ENCODE measurements around the gene LYRM2.

The LYRM2 gene

DNA sequence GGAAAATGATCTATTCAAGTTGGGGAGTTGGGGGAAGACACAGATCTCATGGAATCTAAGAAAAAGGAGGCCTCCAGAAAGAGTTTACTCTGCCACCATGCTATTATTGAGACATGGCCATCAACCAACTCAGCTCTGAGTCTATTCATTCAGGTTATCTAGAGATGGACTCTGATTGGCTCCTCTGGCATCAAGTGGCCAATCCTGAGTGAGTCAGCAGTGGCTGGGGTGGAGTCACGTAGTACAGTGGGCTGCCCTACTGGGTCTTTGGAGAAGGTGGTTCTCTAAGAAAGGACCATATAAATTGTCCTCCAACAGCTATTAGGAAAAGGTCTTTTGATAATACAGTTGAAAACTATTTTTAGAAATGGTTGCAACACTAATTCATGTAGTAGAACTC lies 42.1 kb downstream of the LYRM2 start:
- no peak overlapping the region for H3K4me3 ChIP-seq (ENCODE audit: low read depth, low read length)
- TF ChIP-seq, protein P1, sequence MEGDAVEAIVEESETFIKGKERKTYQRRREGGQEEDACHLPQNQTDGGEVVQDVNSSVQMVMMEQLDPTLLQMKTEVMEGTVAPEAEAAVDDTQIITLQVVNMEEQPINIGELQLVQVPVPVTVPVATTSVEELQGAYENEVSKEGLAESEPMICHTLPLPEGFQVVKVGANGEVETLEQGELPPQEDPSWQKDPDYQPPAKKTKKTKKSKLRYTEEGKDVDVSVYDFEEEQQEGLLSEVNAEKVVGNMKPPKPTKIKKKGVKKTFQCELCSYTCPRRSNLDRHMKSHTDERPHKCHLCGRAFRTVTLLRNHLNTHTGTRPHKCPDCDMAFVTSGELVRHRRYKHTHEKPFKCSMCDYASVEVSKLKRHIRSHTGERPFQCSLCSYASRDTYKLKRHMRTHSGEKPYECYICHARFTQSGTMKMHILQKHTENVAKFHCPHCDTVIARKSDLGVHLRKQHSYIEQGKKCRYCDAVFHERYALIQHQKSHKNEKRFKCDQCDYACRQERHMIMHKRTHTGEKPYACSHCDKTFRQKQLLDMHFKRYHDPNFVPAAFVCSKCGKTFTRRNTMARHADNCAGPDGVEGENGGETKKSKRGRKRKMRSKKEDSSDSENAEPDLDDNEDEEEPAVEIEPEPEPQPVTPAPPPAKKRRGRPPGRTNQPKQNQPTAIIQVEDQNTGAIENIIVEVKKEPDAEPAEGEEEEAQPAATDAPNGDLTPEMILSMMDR (IDR thresholded peaks at IDR 0.05; ENCODE audit: low read depth, low read length) = no peak

DNA sequence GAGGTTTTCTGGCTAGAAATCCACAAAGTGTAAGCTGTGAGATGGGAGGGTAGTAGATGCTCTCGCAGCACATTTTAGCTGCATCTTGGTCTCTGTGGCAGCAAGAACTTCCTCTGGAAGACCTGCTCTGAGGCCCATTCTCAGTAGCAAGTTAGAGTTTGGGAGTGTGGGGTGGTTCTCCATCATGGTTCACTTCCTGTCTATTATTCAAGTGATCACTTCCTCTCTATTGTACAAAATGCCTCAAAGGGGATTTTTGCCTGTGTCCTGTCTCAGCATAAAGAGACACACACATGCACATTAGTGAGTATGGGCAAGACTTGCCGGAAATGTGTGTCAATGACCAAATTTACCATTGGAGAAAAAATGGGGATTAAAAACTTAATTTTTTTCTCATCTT lies 42.5 kb downstream of the LYRM2 start:
- TF ChIP-seq, protein P1 (IDR thresholded peaks at IDR 0.05; ENCODE audit: low read depth, low read length) = no peak
- H3K4me3 ChIP-seq (ENCODE audit: low read depth, low read length) = no peak overlapping the region

DNA sequence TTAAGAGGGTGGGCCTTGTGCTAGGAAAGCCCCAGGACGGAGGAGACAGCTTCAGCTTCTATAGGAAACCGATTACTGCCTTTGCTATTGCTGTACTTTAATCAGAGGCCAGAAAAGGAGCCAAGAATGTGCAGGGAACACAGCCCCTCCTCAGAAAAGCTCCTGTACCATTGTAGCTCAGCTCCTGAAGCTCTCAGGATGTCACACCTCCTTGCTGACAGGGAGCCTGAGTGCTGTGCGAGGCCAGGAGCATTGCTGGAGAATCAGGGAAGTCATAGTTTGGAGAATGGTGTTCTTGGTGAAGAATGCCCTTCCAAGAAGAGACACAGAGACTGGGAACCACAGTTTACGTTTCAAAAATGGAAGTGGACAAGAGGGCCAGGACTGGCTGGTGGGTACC lies 46.8 kb downstream of the LYRM2 start:
- TF ChIP-seq, protein P1 (IDR thresholded peaks at IDR 0.05; ENCODE audit: low read depth, low read length) = no peak

DNA sequence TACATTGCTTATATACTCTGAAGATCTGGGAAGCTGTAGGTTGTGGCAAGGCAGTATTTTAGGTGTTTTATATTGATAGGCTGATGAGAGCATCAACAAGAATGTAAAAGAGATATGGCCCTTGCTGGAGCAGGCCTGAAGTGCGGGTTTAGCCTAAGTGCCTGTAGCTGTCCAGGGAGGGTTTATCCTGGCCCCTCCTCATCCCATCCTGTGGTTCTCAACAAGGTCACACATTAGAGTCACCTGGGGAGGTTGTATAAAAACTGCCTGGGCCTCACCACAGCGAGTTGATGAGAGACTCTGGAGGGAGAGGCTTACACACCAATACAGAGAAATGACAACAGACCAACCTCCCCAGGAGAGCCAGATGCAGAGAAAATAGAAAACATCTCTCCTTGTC lies 48.4 kb downstream of the LYRM2 start:
- TF ChIP-seq, protein P1 (IDR thresholded peaks at IDR 0.05; ENCODE audit: low read depth, low read length) = no peak
- H3K4me3 ChIP-seq (ENCODE audit: low read depth, low read length) = no peak overlapping the region

More for the DNA sequence above, 46.8 kb downstream of the LYRM2 start:
- no peak overlapping the region for H3K4me3 ChIP-seq (ENCODE audit: low read depth, low read length)

DNA sequence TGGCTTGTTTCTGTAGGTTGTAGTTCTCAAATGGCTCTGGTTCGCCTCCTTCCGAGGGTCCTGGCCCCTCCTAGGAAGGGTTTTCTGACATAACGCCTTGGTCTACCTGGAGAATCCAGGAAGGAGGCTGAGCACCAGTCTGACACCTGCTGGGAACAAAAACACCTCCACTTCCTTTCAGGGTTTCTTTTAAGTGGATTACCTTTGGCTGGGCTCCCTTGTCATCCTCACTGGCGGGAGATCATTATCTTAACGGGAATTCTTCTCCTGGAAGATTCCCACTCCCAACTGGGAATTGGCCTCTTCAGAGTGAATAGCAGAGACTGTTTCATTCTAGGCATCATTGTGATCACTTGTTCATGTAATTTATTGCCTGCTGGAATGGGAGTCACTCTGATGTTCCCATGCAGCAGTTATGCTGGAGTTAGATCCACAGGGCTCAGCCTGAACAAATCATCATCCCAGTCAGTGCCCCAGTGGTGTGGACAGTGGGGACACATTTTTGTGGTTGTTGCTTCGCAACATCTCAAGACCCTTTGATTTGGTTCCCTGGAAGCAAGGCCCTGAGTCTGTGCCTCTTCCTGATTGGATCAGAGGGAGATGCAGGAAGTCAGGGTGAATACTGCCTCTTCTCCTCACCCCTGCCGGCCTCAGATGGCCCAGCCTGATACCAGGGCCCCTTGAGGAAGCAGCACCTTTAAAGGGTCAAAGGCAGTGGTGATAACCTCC lies 49.1 kb downstream of the LYRM2 start:
- H3K4me3 ChIP-seq (ENCODE audit: low read depth, low read length) = no peak overlapping the region
- TF ChIP-seq, protein P1 (IDR thresholded peaks at IDR 0.05; ENCODE audit: low read depth, low read length) = no peak

DNA sequence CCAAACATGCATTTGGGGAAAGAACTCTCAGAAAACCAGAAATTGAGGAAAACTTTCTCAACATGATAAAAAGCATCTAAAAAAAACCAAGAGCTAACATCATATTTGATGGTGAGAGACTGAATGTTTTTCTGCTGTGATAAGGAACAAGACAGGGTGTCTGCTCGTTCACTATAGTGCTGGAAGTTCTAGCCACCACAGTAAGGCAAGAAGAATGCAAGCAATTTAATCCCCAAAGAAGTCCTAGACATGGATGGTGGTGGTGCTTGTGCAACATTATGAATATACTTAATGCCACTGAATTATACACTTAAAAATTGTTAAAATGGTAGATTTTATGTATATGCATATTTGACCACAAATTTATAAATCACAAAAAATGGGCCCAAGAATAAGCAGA lies 53.4 kb downstream of the LYRM2 start:
- TF ChIP-seq, protein P1 (IDR thresholded peaks at IDR 0.05; ENCODE audit: low read depth, low read length) = no peak
- no peak overlapping the region for H3K4me3 ChIP-seq (ENCODE audit: low read depth, low read length)

DNA sequence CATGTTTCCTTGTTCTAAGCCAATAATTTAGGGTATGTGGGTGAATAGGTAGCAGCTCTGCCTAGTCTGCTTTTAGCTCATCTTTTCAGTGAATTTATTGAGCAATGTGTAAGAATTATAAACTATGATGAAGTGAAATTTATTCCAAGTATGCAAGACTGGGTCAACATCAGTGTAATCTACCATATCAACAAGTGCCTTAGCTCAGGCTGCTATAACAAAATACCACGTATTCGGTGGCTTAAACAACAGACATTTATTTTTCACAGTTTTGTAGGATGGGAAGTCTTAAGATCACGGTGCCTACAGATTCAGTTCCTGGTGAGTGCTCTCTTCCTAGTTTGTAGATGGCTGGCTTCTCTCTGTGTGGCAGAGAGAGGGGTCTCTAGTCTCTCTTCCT lies 54.0 kb downstream of the LYRM2 start:
- H3K4me3 ChIP-seq (ENCODE audit: low read depth, low read length) = no peak overlapping the region
- TF ChIP-seq, protein P1 (IDR thresholded peaks at IDR 0.05; ENCODE audit: low read depth, low read length) = no peak

Data from WI38 (cell line).